ENCODE results near the gene PDE4B. TPM values are rescaled to one million over a fixed set of nuclear protein-coding genes. Genes with fewer than 3 reads are reported as not detected.
"Not testable (repeated sequence)": the region's sequence is repeated elsewhere in the genome, so short reads cannot be mapped to it uniquely, and the experiment has no call there.

The PDE4B gene
- total RNA-seq, 2 donors from 2014 or later: 2.0 to 5.7 TPM

DNA sequence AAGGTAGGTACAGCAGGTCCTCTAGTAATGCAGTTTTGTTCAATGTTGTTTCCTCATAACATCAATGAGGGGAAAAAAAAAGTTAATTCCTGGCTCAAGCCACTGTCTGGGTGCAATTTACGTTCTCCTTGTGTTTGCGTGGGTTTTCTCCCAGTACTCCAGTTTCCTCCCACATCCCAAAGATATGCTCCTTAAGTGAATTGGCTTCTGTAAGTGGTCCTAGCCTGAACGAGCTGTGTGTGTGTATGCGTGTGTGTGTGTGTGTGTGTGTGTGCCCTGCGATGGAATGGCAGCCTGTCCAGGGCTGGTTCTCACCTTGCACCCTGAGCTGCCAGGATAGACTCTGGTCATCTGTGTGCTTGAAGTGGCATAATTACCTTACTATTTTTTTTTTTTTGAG is 332.0 kb downstream of the PDE4B start:
- Histone ChIP-seq H3K4me3 (no peak overlapping the region), H3K36me3 (no peaks in the 10 kb centered on the region), H3K9ac (ENCODE audit: low read depth in 2 of 2, low read length in 2 of 2) (no peak overlapping the region), H3K27ac (no peak overlapping the region), H3K9me3 (no peaks in the 10 kb centered on the region), H3K4me1 (no peaks in the 10 kb centered on the region), H3K27me3 (no peaks in the 10 kb centered on the region)
- TF ChIP-seq, protein P1, sequence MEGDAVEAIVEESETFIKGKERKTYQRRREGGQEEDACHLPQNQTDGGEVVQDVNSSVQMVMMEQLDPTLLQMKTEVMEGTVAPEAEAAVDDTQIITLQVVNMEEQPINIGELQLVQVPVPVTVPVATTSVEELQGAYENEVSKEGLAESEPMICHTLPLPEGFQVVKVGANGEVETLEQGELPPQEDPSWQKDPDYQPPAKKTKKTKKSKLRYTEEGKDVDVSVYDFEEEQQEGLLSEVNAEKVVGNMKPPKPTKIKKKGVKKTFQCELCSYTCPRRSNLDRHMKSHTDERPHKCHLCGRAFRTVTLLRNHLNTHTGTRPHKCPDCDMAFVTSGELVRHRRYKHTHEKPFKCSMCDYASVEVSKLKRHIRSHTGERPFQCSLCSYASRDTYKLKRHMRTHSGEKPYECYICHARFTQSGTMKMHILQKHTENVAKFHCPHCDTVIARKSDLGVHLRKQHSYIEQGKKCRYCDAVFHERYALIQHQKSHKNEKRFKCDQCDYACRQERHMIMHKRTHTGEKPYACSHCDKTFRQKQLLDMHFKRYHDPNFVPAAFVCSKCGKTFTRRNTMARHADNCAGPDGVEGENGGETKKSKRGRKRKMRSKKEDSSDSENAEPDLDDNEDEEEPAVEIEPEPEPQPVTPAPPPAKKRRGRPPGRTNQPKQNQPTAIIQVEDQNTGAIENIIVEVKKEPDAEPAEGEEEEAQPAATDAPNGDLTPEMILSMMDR (IDR thresholded peaks at IDR 0.05): no peak
- intact Hi-C loops (cut with DNase I): no loop called here
- DNase-seq: no peak

DNA sequence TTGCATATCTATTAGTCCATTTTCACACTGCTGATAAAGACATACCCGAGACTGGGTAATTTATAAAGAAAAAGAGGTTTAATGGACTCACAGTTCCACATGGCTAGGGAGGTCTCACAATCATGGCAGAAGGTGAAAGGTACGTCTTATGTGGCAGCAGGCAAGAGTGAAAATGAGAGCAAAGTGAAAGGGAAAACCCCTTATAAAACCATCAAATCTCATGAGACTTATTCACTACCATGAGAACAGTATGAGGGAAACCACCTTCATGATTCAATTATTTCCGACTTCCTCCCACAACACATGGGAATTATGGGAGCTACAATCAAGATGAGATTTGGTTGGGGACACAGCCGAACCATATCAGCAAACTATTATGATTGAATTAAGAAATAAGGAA is 335.9 kb downstream of the PDE4B start:
- H3K36me3 ChIP-seq; H3K4me1 ChIP-seq; H3K9ac ChIP-seq (ENCODE audit: low read depth in 2 of 2, low read length in 2 of 2); H3K27ac ChIP-seq; H3K27me3 ChIP-seq; H3K9me3 ChIP-seq; intact Hi-C loops (cut with DNase I); DNase-seq; H3K4me3 ChIP-seq: not testable (repeated sequence)

DNA sequence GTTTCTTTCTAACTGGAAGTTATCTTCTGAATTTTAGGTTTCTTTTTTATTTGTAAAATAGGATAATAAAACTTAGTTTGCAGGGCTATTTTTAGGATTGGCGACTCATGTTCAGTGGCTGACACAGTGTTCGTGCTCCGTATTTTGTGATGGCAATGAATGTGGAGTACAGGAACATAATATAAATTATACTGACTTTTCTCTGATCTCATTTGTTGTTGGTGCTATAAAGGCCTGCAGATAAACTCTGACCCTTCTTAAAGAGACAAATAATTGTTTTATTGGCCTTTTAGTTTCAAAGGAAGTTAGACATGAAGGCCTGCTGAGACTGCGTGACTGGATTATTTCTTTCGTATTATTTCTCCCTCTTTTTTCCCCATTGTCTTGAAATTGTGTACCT is 339.6 kb downstream of the PDE4B start:
- Histone ChIP-seq H3K9ac (ENCODE audit: low read depth in 2 of 2, low read length in 2 of 2) (no peak overlapping the region), H3K27ac (no peak overlapping the region), H3K4me1 (peaks cover 3% of the 10 kb centered on the region), H3K36me3 (no peaks in the 10 kb centered on the region), H3K9me3 (no peaks in the 10 kb centered on the region), H3K27me3 (no peaks in the 10 kb centered on the region), H3K4me3 (no peak overlapping the region)
- no peak for DNase-seq
- intact Hi-C loops (cut with DNase I): no loop called here
- TF ChIP-seq, protein P1 (IDR thresholded peaks at IDR 0.05): no peak

DNA sequence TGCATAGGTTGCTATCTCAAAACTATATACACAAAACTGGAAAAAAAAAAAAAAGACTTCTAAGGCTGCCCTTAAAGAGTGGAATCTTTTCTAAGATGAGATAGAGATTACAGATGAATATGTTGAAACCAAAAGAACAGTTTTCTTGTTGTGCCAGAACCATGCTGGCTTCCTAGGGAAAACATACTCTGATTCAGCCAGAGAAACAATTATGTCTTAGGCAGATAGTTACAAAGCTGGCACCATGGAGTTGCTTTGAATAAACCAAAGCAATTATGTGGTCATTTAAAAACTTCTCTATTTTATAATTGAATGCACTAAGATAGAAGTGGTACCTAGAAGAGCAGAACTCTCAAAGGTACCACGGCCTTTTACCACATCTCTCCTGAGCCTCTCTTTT is 341.3 kb downstream of the PDE4B start:
- intact Hi-C loops (cut with DNase I): no loop called here
- H3K27me3 ChIP-seq: no peaks in the 10 kb centered on the region
- no peak for DNase-seq
- no peak overlapping the region for H3K9ac ChIP-seq (ENCODE audit: low read depth in 2 of 2, low read length in 2 of 2)
- H3K9me3 ChIP-seq: no peaks in the 10 kb centered on the region
- H3K4me3 ChIP-seq: no peak overlapping the region
- H3K36me3 ChIP-seq: no peaks in the 10 kb centered on the region
- H3K4me1 ChIP-seq: peaks cover 3% of the 10 kb centered on the region
- H3K27ac ChIP-seq: no peak overlapping the region
- TF ChIP-seq, protein P1 (IDR thresholded peaks at IDR 0.05): no peak

DNA sequence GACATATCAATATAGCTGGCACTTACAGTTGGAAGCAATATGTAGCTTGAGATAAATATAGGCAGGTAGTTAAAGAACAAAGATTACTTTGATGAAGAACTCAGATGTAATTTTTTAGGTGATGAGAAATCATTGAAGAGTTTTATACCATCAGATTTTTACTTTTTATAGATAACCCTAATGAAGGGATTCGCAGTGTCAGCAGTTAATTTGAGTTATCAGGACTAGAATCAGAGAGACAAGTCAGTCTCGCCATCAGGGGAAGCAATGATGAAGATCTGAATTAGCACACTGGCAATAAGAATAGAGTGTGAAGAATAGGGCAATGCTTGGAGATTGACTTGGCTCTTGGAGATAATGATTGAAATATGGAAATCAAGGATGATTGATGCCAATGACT is 342.5 kb downstream of the PDE4B start:
- H3K4me3 ChIP-seq: no peak overlapping the region
- H3K27me3 ChIP-seq: no peaks in the 10 kb centered on the region
- TF ChIP-seq, protein P1 (IDR thresholded peaks at IDR 0.05): no peak
- no peak overlapping the region for H3K9ac ChIP-seq (ENCODE audit: low read depth in 2 of 2, low read length in 2 of 2)
- DNase-seq: no peak
- H3K4me1 ChIP-seq: peaks cover 3% of the 10 kb centered on the region
- H3K9me3 ChIP-seq: no peaks in the 10 kb centered on the region
- H3K27ac ChIP-seq: no peak overlapping the region
- intact Hi-C loops (cut with DNase I): no loop called here
- no peaks in the 10 kb centered on the region for H3K36me3 ChIP-seq

DNA sequence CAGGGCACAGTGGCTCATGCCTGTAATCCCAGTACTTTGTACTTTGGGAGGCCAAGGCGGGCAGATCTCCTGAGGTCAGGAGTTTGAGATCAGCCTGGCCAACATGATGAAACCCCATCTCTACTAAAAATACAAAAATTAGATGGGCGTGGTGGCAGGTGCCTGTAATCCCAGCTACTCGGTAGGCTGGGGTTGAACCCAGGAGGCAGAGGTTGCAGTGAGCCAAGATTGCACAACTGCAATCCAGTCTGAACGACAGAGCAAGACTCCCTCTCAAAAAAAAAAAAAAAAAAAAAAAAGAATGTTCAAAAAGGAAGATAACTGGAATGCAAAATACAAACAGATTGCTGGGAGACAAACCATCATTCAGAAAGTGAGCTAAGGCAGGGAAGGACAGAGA is 343.7 kb downstream of the PDE4B start:
- H3K4me1 ChIP-seq; H3K9ac ChIP-seq (ENCODE audit: low read depth in 2 of 2, low read length in 2 of 2); H3K27ac ChIP-seq; intact Hi-C loops (cut with DNase I); H3K9me3 ChIP-seq; H3K27me3 ChIP-seq; H3K36me3 ChIP-seq; DNase-seq; H3K4me3 ChIP-seq: not testable (repeated sequence)

DNA sequence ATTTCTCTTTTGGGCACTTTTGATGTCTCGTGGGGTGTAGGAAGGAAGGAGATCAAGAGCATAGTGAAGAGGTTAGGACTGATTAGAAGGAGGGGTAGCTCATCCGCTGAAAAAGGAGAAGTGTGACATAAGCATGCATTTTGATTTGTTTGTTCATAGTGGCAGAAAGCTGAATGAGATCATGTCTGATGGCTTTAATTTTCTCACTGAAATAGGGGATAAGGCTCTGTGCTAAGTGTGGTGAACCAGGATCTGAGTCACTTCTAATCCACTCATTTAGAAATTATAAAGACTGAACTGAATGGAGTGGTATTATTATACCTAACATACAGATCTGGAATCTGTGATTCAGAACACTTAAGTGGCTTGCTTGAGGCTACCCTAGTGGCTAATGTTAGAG is 344.5 kb downstream of the PDE4B start:
- no peak overlapping the region for H3K9ac ChIP-seq (ENCODE audit: low read depth in 2 of 2, low read length in 2 of 2)
- no peaks in the 10 kb centered on the region for H3K36me3 ChIP-seq
- intact Hi-C loops (cut with DNase I): no loop called here
- TF ChIP-seq, protein P1 (IDR thresholded peaks at IDR 0.05): no peak
- no peak overlapping the region for H3K4me3 ChIP-seq
- peaks cover 3% of the 10 kb centered on the region for H3K4me1 ChIP-seq
- H3K27me3 ChIP-seq: no peaks in the 10 kb centered on the region
- no peak overlapping the region for H3K27ac ChIP-seq
- no peaks in the 10 kb centered on the region for H3K9me3 ChIP-seq
- no peak for DNase-seq

Data from colonic mucosa (tissue), 4 donors.